ENCODE results near the gene TMEM187.

TMEM187 gene

DNA sequence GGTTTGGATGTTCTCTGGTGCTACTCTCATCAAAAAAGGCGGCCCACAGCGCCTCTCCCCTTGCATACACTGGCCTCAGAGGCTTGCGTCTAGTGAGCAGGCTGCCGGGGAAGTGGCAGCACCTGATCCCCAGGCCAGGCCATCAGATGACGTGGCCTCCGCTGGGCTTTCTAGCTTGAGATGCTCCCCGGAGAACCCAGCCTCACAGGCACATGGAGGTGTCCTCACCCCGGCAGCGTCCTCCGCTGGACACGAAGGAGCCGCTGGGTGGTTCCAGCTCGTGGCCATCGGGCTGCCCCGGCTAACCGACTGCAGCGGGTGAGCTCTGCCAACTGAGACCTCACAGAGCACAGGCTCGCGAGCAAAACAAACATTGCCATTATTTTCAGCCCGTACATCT is 34.4 kb downstream of the TMEM187 start:
- DNase-seq: no peak

DNA sequence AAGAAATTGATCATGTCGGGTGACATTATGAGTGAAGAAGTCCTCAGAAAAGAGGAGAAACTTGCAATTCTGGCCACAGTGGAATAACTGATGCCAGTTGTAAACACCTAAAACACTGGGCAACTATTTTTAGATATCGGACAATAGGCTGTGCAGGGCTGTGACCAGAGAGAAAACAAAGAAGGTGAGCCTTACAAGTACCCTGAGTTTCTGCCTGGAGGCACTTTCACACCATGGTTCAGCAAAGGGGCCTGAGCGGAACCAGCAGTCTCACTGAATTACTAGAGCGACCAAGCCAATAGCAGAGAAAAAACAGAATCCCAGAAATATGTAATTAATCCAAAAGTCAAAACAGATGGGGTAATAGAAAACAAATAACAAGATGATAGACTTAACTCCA is 36.0 kb downstream of the TMEM187 start:
- no peak for DNase-seq

DNA sequence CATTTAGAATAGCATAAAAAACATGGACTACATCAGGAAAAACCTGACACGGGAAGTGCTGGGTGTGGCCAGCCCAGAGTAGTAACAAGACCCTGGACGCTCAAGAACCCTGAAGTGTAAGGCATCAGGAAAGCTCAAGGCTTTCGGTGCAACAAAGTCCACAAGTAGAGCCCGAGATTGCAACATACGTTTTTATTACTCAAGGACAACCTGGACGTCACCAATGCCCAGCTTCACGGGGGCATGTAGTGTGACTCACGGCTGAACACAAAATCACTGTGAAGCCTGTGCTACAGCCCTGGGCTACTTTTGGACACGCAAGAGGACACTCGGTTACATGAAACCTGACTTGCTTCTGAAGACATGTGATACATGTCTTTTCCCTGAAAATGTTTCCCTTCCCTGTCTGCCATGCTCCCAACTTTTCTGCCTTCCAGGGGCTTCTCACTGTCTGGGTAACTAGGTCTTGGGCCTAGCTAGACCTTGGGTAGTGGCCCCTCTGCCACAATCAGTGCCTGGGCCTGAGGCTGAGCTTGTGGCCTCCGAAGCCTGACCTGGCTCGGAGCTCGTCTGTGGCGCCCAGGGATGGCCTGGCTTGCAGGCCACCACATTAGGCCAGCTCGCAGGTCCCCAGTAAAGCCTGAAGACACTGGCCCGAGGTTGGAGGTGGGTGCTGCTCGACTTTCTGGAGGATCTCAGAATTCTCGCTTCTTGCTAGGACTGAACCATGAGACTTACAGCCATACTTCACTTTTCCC is 38.0 kb downstream of the TMEM187 start:
- no peak for DNase-seq

DNA sequence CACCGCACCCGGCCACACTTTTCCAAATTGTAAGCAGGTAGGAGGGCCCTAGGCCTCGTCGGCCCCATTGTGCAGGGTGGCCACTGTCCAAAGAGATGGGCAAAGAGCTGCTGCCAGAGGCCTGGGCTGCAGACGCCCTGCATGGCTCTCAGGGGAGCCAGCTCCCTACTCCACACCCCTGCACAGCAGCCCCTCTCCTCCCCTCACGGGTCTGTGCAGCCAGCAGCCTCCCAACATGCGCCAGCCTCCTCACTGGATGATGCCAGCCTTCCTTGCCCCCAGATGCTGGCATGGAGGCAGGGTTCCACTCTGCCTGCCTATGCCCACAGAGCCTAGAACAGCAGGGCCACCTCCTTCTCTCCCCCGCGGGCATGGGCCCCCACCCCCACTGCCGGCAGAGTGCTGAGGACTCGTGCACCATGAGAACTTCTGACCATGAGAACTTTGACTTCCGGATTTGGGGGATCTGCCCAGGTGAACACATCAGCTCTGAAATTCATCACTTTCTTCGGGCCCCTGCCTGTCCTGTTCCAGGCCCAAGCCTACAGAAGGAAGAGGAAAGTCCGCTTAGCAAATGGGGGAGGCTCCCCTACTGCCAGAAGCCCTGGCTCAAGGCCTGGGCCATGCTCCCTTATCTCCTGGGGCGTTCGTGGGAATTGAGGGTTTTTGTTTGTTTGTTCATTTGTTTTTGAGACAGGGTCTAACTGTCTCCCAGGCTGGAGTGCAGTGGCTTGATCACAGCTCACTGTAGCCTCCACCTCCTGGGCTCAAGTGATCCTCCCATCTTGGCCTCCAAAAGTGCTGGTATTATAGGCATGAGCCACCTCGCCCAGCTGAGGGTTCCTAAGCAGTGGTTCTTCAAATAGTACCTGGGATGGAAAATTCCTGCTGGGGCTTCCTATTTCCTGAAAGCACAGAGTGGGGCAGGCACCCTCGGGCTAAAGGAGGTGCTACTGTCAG is 39.1 kb downstream of the TMEM187 start:
- no peak for DNase-seq

DNA sequence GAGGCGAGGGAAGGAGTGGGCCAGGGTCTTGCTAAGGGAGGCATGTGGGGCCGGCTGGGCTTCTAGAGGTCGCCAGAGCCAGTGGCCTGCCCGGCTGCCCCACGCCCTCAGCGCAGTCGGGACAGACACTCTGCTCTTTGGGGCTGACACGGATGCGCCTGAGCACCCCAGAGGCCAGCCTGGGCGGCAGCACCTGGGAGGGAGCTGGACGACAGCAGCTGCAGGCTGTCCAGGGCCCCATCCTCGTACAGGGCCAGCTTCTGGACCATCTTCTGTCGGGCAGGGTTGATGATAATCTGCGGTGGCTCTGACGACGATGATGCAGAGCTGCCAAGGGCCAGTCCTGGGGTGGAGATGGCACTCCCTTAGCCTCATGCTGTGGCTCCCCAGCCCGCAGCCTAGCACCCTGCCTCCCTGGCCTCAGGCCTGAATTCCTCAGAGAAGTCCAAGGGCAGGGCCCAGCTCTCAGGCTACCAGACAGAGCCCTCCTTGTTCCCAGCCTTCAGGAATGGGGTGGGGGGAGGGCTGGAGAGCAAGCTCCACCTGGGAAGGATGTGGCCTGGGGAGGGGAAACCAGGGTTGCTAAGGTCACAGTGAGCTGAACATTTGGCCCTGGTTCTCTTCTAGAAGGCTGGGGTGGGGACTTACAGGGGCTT is 39.9 kb downstream of the TMEM187 start:
- DNase-seq: no peak

DNA sequence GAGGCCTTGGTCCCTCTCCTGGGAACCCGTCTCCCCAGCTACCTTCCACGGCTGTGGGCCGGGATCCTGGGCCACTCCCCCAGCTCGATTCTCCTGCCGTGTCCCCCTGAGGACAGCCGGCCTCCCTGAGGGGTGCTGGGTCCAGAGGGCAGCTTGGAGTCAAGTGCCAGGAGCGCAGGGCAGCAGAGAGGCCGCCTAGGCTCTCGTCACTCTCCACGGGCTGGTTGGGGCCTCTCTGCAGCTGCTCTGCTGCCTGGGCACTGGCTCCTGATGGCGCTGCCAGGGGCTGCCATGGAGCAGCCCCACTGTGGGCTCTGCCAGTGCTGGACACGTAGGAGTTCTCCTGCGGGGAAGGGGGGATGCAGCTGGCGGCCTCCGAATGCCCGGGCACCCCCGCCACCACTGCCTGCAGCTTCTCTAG is 40.5 kb downstream of the TMEM187 start:
- DNase-seq: no peak

DNA sequence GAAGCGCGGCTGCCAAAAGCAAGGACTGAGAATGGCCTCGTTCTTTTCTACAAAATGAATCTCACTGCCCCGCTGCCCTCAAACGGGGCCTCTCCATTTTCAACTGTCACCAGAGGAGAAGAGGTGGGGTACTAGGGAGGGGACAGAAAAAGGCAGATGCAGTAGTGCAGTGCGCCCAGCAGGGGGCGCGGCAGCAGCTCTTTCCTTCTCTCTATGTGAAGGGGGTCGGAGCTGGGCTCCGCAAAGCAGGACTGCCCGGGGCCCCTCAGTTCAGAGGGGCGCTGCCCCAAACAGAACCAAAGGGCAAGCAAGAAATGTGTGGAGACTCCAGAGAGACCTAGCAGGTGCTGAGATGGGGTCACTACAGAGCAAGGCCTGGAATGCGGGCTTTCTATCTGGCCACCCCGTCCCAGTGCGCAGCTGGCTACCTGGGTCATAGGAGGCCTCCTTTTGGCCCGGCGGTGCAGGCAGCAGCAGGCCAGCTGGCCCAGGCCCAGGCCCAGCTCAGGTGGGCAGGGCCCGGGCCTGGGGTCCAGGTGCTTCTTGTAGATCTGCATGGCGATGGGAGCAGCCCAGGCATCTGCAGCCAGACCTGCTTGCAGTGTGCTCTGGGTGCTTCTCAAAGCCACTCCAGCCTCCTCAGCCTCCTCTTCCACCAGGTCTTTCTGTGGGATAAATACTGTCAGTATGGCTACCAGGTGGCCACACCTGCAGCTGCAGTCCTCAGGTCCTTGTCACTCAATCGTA is 41.2 kb downstream of the TMEM187 start:
- peak in 1 of 2 experiments; percentile 44 for DNase-seq

DNA sequence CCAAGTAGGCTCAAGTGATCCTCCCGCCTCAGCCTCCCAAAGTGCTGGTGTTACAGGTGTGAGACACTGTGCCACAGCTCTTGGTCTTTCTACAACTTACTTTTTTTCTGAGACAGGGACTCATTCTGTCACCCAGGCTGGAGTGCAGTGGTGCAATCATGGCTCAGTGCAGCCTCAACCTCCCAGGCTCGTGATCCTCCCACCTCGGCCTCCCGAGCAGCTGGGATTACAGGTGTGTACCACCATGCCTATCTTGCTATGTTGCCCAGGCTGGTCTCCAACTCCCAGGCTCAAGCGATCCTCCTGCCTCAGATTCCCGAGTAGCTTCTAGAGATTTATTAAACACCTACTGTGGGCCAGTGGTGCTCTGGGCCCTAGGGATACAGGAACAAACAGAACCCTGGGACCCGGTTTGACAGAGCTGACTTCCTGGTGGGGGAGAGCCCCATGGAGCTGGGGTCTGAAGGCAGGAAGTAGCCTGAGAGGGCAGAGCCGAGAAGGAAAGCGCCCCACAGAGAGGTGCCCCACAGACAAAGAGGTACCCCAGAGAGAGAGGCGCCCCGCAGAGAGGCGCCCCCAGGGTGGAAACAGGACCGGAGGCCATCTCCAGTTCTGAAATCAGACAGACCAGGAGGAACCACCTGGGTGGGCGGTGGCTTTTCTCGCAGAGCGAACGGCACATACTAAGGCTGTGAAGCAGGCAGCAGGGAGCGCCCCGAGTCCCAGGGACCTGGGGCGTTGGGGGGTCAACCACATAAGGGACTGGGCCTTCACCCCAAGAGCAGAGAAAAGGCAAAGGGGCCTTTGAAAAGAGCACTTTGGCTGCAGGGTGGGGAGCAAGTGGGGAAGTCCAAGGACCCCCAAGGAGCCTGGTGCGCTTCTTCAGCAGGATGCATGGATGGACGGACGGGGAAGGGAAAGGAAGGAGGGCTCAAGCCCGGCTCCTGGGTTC is 42.2 kb downstream of the TMEM187 start:
- no peak for DNase-seq

DNA sequence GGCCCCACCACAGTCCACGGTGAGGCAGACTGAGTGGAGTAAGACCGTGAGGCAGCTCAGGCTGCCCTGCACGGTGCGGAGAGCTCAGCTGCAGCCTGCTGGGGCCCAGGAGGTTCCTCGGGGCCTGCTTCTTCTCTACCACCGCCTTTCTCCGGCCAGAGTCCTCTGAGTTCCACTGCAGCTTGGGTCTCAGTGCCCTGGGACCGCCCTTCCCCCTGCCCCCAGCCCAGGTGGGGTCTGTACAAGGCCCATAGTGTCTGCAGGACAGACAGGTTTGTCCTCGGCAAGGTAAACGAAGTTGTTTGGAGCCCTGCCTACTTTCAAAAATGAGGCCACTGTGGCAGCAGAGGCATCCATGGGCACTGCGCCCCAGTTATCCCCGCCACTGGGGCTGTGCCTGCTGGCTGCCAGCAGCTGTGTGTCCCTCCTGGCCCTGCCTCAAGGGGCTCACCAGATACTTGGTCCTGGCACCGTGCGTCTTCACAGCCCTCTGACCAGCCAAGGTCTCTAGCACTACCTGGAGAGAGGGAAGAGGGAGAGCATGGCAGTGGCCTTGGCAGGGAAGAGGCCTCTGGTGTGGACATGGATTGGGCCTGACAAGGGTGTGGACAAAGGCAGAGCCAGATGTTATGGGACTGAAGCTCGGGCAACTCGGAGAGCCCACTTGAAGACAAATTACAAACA is 43.2 kb downstream of the TMEM187 start:
- DNase-seq: no peak

DNA sequence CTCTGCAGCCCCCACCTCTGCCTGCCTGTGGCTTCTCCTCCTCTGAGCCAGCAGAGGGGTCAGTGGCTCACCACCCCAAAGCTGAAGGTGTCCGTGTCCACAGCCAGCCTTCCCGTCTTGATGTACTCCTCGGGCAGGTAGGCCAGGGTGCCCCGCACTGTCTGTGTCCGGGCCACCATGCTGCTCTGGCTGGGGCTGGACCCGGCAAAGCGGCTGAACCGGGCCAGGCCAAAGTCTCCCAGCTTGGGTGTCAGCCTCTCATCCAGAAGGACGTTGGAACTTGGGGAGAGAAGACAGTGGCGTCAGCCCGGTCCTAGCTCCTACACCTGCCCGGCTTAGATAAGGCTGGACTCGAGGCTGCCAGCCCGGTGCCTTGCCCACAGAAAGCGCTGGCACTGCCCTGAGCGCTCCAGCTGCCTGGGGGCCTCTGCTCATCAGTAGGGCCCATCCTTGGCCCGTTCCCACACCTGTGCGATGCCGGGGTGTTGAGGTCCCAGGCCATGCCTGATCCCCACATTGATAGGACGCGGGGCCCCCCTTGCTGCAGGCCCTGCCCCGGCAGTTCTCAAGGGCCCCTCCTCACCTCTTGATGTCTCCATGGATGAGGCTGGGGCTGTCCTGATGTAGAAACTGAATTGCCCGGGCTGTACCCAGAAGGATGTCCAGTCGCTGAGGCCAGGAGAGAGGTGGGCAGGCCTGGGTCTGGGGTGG is 44.0 kb downstream of the TMEM187 start:
- DNase-seq: no peak

DNA sequence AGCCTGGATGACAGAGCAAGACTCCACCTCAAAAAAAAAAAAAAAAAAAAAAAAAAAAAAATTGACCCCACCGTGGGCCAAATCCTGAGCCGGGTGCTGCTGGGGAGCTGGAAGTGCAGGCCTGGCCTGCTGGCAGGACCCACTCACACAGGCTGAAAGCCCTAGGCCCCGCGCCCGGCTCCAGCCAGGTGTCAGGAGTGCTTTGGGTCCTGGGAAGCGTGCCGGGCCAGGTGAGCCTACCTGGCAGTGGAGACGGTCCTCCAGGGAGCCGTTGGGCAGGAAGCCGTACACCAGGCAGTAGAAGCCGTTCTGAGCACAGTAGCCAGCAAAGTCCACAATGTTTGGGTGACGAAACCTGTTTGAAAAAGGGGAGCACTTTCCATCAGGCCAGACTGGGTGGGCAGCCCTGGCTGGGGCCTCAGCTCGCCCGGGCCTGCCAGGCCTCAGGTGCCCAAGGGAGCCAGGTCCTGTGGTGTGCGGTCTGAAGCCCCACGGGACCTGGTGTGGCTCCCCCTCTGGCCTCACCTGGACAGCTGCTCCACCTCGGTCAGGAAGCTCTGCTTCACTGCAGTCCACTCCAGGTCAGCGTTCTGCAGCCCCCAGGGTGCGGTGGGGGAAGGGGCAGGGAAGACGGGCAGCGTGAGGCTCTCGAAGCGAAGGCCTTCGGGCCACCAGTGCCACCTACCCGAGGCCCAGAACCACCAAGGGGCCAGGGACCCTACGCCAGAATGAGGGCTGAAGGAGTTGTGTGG is 45.4 kb downstream of the TMEM187 start:
- DNase-seq: no peak

DNA sequence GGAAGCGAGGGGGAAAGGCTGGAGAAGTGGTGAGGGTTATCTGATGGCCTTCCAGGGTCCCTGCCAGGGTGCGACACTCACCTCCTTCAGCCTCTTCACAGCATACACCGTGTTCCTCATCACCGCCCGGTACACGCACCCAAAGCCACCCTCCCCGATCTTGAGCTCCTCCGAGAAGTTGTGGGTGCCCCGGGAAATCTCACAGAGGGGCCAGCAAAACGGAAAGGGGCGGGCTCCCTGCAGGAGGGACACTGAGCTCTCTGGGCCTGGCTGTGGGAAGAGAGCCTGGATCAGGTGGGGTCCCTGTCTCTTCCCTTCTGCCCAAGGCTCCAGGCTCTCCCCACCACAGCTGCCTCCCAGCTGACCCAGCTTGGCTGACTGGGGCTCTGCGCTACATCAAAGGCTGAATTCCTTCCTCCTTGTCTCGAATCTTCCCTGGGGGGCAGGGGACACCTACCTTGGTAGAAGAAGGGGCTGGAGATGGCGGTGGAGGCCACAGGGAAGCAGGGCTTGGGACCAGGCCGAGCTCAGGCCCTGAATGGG is 46.0 kb downstream of the TMEM187 start:
- DNase-seq: no peak

DNA sequence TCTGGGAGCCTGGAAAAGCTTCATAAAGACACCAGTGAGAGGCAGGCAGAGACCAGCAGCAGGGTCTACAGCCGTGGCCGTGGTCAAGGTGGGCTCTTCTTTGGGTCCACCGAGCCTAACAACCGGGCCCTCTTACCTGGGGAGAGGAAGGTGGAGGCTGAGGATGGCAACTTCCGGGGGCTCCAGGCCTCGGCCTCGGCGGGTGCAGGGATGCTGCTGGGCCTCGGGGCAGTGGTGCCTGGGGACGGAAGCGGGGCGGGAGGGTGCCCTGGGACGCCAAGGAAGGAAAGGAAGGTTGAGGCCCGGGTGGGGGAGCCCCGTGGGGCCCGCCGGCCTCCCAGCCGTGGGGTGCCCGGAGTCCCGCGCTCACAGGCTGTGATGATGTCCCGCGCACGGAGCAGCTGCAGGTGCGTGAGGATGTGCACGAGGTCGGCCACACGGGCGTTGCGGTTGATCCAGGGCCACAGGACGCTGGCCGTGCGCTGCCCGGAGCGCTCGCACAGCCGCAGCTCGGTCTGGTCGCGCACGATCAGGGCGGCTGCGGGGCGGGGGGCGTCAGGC is 46.6 kb downstream of the TMEM187 start:
- DNase-seq: no peak

DNA sequence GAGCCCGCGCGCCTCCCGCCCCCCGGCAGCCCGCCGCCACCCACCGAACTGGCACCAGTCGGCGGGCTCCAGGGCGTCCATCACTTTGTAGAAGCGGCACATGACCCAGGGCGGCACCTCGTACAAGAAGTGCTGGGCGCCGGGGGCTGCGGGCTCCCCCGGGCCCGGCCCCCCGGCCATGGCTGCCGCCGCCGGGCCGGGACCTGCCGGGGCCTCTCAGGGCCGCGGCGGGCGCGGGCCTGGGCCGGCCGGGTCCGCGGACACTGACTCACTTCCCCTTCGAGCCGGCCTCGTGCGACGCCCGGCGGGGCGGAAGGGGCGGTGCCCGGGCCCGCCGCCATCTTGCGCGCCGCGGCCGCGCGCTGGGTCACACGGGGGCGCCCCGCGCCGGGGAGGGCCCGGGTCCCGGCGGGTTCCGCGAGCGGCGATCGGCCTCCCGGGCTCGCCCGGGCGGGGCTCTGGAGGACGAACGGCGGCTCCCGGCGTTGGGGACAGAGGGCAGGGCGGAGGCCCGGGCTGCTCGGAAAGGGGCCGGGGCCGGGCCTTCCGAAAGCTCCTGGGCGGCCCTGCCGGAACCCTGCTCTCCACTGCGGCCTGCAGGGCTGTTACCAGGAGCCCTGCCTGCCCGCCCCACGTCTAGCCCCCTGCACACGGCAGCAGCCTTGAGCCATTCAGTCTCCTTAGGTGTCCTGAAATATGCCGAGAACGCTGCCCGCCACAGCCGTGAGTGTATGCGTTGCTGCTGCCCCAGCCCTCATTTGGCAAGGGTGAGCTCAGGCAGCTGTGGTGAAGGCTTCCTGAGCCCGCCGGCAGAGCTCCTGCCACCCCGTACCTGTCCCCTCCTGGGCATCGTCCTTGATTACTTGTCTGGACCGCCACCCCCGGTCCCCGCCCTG is 47.3 kb downstream of the TMEM187 start, which contains the start of gene IRAK1:
Gene IRAK1, minus strand, starts transcription at position 270 of the 896 bp plus-strand sequence. Its CDS starts 90 bp downstream, at position 180.
- DNase-seq: peak in 1 of 2 experiments; percentile 56

DNA sequence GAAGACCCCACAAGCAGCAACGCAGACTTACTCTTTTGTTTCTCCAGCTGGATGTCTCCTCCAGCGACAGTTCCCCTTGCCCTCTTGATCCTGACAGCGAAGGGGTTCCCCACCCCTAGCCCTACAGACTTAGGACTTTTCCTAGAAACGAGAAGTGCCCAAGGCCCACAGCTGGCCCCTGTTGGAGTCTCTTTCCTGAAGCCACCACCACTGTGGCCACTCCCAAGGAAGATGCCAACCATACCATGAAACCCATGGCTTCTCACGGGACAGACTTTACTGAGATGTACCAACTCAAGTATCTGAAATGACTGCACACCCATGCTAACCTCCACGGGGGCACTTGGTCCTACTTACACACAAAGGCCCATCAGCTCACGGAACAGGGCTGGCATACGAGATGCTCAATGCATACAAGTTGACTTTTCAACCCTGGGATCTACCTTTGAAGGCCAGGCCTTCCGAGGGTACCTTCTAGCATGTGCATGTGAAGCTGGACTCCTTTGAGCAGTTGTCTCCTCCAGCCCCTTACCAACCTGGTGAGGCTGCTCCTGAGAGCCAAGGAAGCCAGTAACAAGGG is 48.1 kb downstream of the TMEM187 start:
- DNase-seq: no peak

DNA sequence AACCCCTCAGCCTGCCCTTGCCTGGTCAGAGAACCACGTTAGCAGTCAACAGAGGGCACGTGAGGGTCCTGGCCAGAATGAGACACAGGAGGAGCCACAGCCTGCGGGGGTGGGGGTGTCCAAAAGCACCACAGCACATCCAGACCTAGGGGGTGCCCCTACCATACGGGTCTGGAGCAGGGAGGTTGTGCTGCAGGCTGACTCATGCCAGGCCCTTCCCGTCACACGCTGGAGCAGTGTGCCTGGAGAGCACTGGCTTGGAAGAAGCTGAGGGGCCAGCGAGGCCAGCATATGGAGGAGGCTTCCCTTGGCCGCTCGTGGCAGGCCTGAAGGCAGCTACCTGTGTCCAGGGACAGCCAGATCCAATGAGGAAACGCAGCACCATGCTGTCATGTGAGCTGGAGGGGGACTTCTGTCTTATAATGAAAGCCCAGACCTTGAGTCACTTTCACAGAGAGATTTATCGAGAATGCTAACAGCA is 48.6 kb downstream of the TMEM187 start:
- no peak for DNase-seq

DNA sequence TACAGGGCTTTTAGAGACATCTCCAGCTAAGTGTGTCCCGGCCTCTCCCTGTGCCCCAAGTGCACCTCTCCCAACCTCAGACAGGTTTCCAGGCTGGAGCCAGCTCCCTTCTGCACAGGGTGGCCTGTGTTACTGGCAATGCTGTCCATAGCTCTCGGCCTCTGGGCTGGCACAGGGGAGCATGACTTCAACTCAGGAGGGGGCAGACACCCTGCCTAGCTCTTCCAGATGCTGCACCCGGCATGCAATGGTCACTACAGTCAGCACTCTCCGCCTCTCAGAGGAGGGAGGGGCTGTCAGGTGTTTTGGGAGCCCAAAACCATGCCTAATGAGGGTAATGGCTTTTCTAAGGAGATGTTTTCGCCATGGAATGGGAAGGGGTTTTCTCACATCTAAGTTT is 49.6 kb downstream of the TMEM187 start:
- no peak for DNase-seq
